GM18870 (cell line): ENCODE measurements around the gene TMEM175.

Source experiments
- ATAC-seq: cut with Tn5 transposase; IDR thresholded peaks from one replicate; pipeline ENCODE4 v1.9.1; 2021; ENCODE audit warnings: moderate library complexity; ENCODE audit not compliant: unreplicated experiment

Gene TMEM175

GRCh38 chr4:931960-932712 lies at the start of gene TMEM175, which contains the start of gene GAK:
Gene TMEM175 (plus strand): TSS chr4:932460. CDS start chr4:947740, 15,280 bp downstream.
Gene GAK (minus strand): TSS chr4:932316. CDS start chr4:932187, 129 bp downstream.
- ATAC-seq, result peak; percentile 66

DNA sequence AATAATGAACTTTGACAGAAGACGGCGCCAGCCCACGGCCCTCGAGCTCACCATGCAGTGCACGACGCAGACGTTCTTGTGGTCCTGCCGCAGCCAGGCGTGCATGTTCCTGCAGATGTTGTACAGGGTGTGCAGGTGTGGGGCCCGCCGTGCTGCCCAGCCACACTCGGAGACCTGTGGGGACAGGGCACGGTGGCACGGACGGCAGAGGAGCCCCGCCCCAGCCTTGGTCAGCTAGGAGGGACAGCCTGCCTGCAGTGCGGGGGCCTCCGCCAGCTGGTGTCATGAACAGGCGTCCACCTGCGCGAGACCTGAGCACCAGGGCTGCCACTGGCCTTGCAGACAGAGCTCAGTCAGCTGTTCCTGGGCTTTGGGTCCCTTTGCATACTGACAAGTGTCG lies 49.6 kb upstream of the TMEM175 start:
- ATAC-seq, result no peak

GRCh38 chr4:883377-884095 lies 48.7 kb upstream of the TMEM175 start:
- ATAC-seq, result no peak

DNA sequence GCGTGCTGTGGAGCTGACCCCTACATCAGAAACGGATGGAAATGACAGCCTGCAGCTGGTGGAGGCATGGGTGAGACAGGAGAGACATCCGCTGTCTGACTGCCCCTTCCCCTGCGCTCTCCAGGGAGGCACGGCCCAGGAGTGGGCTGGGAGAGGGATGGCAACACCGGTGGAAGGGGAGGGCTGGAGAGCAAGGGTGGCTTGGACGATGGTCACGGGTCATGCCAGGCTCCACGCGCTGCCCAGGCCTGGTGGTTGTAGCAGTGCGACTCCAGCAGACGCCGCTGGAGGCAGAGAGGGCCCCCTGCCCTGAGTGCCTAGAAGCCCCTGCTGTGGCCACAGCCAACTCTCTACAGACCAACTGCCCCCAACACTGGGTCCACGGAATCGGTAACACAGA lies 48.0 kb upstream of the TMEM175 start:
- ATAC-seq, result no peak

DNA sequence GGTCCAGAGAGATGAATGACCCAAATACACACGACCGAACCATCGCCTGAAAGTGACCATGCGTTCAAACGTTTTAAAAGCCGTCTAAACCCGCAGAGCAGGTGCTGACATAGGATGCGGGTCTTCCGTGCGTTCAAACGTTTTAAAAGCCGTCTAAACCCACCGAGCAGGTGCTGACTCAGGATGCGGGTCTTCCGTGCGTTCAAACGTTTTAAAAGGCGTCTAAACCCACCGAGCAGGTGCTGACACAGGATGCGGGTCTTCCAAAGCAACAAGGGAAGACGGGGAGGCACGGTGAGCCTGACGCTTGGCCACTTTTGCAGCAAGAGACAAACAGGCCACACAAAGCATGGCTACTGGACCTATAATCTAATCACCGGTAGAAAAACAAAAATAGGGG lies 47.4 kb upstream of the TMEM175 start:
- no peak for ATAC-seq

- ATAC-seq, result no peak
Measured at GRCh38 chr4:885353-885752, 46.9 kb upstream of the TMEM175 start.

GRCh38 chr4:886244-886643 lies 46.0 kb upstream of the TMEM175 start:
- no peak for ATAC-seq

GRCh38 chr4:887034-887763 lies 45.1 kb upstream of the TMEM175 start:
- no peak for ATAC-seq

- no peak for ATAC-seq
Measured at GRCh38 chr4:888029-888428, 44.2 kb upstream of the TMEM175 start.

DNA sequence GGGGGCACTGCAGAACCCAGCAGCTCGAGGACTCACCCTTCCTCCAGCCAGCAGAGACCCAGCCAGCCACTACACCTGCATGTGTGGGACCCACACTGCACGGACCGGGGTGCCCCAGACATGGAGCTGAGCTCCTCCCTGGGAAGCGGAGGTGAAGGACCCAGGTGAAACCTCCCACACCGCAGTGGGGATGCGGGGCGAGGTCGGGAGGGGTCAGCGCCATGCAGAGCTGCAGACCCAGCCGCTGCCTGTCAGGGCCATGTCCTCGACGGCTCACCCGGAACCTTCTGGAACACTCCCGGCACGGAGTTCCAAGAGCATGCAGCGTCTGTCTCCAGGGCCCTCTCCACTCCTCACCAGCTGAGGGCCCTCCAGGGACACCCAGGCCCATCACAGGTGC lies 42.7 kb upstream of the TMEM175 start:
- ATAC-seq, result no peak

- no peak for ATAC-seq
Measured at GRCh38 chr4:890036-890695, 42.1 kb upstream of the TMEM175 start.

DNA sequence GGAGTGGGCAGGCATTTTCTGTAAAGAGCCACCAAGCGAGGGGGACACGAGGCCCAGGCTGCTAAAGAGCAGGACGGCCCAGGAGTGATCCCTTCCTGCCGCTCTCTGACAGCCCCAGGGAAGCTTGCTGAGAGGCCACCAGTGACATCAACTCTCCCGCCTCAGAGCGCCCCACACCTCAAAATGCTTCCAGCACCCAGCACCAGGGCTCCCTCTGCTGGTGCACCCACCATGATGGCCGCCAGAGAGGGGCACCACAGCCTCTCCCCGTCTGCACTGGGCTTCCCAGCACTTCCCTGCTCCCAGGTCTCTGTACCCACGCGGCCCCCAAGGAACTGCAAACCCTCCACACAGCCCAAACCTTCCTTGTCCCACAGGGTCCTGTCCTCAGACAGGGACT lies 40.5 kb upstream of the TMEM175 start:
- no peak for ATAC-seq

- no peak for ATAC-seq
Measured at GRCh38 chr4:892780-893179, 39.5 kb upstream of the TMEM175 start.

GRCh38 chr4:893276-893994 lies 38.8 kb upstream of the TMEM175 start:
- no peak for ATAC-seq

- no peak for ATAC-seq
Measured at GRCh38 chr4:893995-894705, 38.1 kb upstream of the TMEM175 start.

DNA sequence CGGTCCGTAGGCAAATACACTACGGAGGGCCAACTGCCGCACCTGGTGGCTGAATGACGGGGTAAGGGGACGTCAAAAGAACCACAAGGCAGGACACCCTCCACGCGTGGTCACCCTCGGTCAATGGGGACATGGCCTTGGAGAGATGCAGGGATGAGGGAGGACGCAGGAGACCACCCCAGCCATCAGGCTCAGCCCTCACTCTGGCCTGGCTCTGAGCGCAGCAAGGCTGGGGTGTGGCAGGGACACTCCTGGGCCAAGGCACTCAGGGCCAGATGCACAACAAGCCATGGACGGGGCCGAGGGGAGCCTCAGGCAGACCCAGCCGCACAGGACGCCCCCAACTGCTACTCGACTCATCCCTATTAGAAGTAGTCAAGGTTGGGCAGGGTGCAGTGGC lies 36.7 kb upstream of the TMEM175 start:
- no peak for ATAC-seq

DNA sequence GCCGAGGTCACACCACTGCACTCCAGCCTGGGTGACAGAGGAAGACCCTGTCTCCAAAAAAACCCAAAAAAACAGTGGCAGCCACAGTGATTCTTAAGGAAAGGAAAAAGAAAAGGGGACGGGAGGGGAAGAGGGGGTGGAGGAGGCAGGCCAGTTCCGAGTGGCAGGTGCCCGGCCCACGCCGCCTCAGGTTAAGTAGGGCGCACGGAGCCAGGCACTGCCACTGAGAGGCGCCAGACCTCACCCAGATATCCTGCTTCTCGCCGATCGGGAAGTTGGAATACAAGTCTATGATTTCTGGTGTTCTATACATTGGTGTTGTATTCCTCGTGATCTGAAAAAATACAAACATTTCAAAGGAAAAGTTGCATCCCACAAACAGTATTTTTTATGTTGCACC lies 36.0 kb upstream of the TMEM175 start:
- ATAC-seq, result no peak

GRCh38 chr4:896630-897029 lies 35.6 kb upstream of the TMEM175 start:
- ATAC-seq, result no peak

DNA sequence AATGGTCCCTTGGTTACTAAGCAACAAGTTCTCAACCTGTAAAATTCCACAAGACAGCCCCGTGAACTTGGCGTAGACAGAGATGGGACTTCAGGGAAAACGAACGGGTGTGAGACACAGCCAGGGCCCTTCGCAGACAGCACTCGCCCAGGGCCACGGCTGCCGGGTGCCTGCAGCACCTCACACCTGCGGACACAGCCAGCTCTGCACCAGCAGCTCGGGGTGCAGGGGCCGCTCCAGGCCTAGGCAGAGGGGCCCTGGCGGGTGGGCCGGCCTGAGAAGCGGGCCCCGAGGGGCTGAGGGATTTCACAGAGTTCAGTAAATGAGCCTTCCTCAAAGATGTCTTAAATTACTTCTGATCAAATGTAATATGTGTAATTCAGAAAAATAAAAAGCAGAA lies 34.1 kb upstream of the TMEM175 start:
- no peak for ATAC-seq
